Measurements from ENCODE around the gene CRABP2. TPM values are rescaled to one million over a fixed set of nuclear protein-coding genes. Genes with fewer than 3 reads are reported as not detected.

The CRABP2 gene
- total RNA-seq, 1 experiment from 2014 or later = 209 TPM

GRCh38 chr1:156738916-156739315, 33.5 kb upstream of the CRABP2 start:
- Histone ChIP-seq H3K9me3 (ENCODE audit: control insufficient read depth in 1 of 2, insufficient read depth in 1 of 2, low read depth in 1 of 2, low read length in 2 of 2) (no peaks in the 10 kb centered on the region), H3K4me2 (ENCODE audit: low read length) (no peak overlapping the region), H3K4me1 (ENCODE audit: control insufficient read depth in 1 of 2, insufficient read depth in 2 of 2, low read length in 2 of 2) (peaks cover 11 to 16% of the 10 kb centered on the region in 2 experiments), H3K36me3 (ENCODE audit: control insufficient read depth in 1 of 2, insufficient read depth in 2 of 2, low read length in 2 of 2) (peaks cover 20 to 27% of the 10 kb centered on the region in 2 experiments; a peak in 3 of 4 replicates), H3K9me2 (ENCODE audit: insufficient read depth) (no peaks in the 10 kb centered on the region), H4K20me1 (ENCODE audit: insufficient read depth) (no peaks in the 10 kb centered on the region), H3K79me2 (ENCODE audit: insufficient read depth, low read length) (peaks cover 35% of the 10 kb centered on the region), H3K9ac (ENCODE audit: low read length) (no peak overlapping the region), H3K27ac (ENCODE audit: low read depth, low read length) (no peak overlapping the region), H2AFZ (ENCODE audit: low read depth, low read length, poor library complexity, severe bottlenecking) (no peak overlapping the region), H3K4me3 (replicated peaks in 1 of 2; ENCODE audit: low read depth in 1 of 2, low read length in 2 of 2) (no peak overlapping the region), H3K27me3 (ENCODE audit: insufficient read depth, low read length) (no peaks in the 10 kb centered on the region)
- ChIA-PET RAD21 (ENCODE audit: low non-redundant PET in 1 of 2, low total read pairs in 2 of 2, uncharacterized antibody in 2 of 2, unreplicated experiment in 2 of 2) (no interaction called here), POLR2A (interaction anchor here (1.2 kb wide), 1 partner anchor 10 kb away, joined by 3 read pairs; the partner anchor contains the start of genes ISG20L2 and METTL25B), CTCF (interaction anchor here (1.1 to 1.3 kb wide), 2 partner anchors 12 to 49 kb away, joined by 4 to 5 read pairs; no protein-coding TSS in a partner anchor)
- DNase-seq (ENCODE audit: low read depth, low spot score) = no peak
- no TSS peak for BruUV-seq (replicated peaks)
- no peak for ATAC-seq
- intact Hi-C loops (cut with micrococcal nuclease) = no loop called here
- TF ChIP-seq ZNF274 (IDR thresholded peaks at IDR 0.05; ENCODE audit: low read depth, low read length) (no peak), POLR2AphosphoS5 (IDR thresholded peaks at IDR 0.05; ENCODE audit: low read depth, low read length) (no peak), EZH2 (IDR thresholded peaks at IDR 0.05) (no peak), REST (IDR thresholded peaks at IDR 0.05; ENCODE audit: low read depth) (no peak), RAD21 (IDR thresholded peaks at IDR 0.05; ENCODE audit: low read depth) (no peak), SRF (IDR thresholded peaks at IDR 0.05; ENCODE audit: low read depth) (no peak), CTCF (IDR thresholded peaks at IDR 0.05 in 2 of 3, conservative IDR thresholded peaks at IDR 0.05 in 1 of 3; ENCODE audit: borderline replicate concordance in 1 of 3, insufficient read depth in 1 of 3, low read depth in 2 of 3, low read length in 2 of 3) (no peak), POLR2A (IDR thresholded peaks at IDR 0.05; ENCODE audit: borderline replicate concordance, extremely low read depth, insufficient read depth, insufficient read length) (no peak)

All from HCT116 (cell line).